ENCODE measurements around the gene MAPK9. TPM values are rescaled to one million over a fixed set of nuclear protein-coding genes. Genes with fewer than 3 reads are reported as not detected.

The MAPK9 gene
- polyA plus RNA-seq, 3 donors: 9.7 to 19.6 (median 16.2) TPM

DNA sequence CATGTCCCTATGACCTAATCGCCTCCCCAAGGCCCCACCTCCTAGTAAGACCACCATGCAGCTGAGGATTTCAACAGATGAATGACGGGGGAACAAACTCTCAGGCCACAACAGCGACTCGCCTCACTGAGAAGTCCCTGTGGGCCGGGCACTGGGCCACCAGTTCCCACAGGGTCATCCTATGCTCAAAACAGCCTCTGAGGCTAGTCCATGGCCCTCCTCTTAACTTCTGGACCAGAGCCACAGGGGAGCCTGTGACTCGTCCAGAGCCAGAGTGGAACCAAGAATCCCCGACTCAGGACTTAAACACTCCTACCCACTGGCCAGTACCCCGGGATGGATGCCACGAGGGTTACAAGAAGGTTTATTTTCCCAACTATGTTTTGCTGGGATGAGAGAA is 49.0 kb upstream of the MAPK9 start:
- Histone ChIP-seq H3K79me2 (ENCODE audit: insufficient read depth, low read length) (no peaks in the 10 kb centered on the region), H4K20me1 (ENCODE audit: insufficient read depth, low read length) (no peaks in the 10 kb centered on the region), H3K9ac (ENCODE audit: insufficient read depth, low read length, poor library complexity, severe bottlenecking) (no peak overlapping the region), H3K36me3 (replicated peaks in 1 of 2; ENCODE audit: control insufficient read depth in 1 of 2, insufficient read depth in 2 of 2, low read length in 2 of 2) (no peaks in the 10 kb centered on the region), H3K4me2 (replicated peaks; ENCODE audit: extremely low read depth, low read length, poor library complexity, severe bottlenecking) (no peak overlapping the region), H3K9me3 (replicated peaks in 1 of 2; ENCODE audit: control insufficient read depth in 1 of 2, insufficient read depth in 1 of 2, low read length in 2 of 2) (no peaks in the 10 kb centered on the region), H3K27me3 (ENCODE audit: control insufficient read depth in 2 of 2, insufficient read depth in 2 of 2, low read length in 2 of 2) (peaks cover 0 to 9% of the 10 kb centered on the region in 2 donors), H3K4me1 (ENCODE audit: control insufficient read depth in 1 of 2, insufficient read depth in 2 of 2, low read length in 2 of 2) (peaks cover 5 to 7% of the 10 kb centered on the region in 2 donors), H2AFZ (ENCODE audit: insufficient read depth, low read depth, low read length, poor library complexity, severe bottlenecking) (no peak overlapping the region), H3K27ac (ENCODE audit: low read depth in 1 of 2, low read length in 2 of 2) (no peak overlapping the region), H3K4me3 (replicated peaks in 1 of 3; ENCODE audit: low read depth in 2 of 3, low read length in 3 of 3) (no peak overlapping the region)
- Mint-ChIP-seq H3K4me1 (peaks cover 9% of the 10 kb centered on the region), H3K27me3 (ENCODE audit: low read depth in 3 of 3) (peaks cover 10 to 34% (median 18%) of the 10 kb centered on the region in 3 donors), H3K27ac (no peak overlapping the region), H3K9me3 (peaks cover 0 to 8% (median 0%) of the 10 kb centered on the region in 7 donors), H3K4me3 (no peak overlapping the region), H3K36me3 (no peaks in the 10 kb centered on the region)
- 88% methylated on average over 5 of the region's 9 CpGs for WGBS (ENCODE audit: insufficient coverage)
- TF ChIP-seq CTCF (IDR thresholded peaks at IDR 0.05): no peak
- intact Hi-C loops (cut with micrococcal nuclease): no loop called here
- no peak for DNase-seq

DNA sequence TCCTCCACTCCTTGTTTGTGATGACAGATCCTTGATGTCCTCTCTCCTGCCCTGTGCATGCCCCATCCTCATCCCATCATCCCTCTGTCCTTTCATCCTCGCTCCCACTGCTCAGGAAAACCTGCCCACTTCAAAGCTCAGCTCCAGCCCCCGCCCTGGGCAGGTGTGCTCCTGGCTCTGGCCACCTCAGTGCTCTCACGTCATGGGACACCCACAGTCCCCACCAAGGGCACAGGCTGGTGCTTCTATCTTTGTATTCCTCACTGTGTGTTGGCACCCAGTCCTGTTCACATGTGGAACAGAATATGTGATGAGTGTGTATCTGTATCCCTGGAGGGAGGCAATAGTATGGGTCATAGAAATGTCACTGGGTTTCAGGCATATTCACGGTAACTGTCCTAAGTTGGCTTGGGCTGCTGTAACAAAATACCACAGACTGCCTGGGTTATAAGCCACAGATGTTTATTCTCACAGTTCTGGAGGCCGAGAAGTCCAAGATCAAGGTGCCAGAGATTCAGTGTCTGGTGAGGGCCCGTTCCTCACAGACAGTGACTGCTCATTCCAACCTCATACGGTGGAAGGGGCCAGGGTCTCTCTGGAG is 47.8 kb upstream of the MAPK9 start:
- H3K79me2 ChIP-seq (ENCODE audit: insufficient read depth, low read length): no peaks in the 10 kb centered on the region
- 93% methylated on average over 4 of the region's 7 CpGs for WGBS (ENCODE audit: insufficient coverage)
- peaks cover 10 to 34% (median 19%) of the 10 kb centered on the region in 3 donors for H3K27me3 Mint-ChIP-seq (ENCODE audit: low read depth in 3 of 3)
- no peak overlapping the region for H2AFZ ChIP-seq (ENCODE audit: insufficient read depth, low read depth, low read length, poor library complexity, severe bottlenecking)
- peaks cover 0 to 9% of the 10 kb centered on the region in 2 donors for H3K27me3 ChIP-seq (ENCODE audit: control insufficient read depth in 2 of 2, insufficient read depth in 2 of 2, low read length in 2 of 2)
- H3K4me3 Mint-ChIP-seq: no peak overlapping the region
- no peak overlapping the region for H3K4me3 ChIP-seq (replicated peaks in 1 of 3; ENCODE audit: low read depth in 2 of 3, low read length in 3 of 3)
- H3K9me3 ChIP-seq (replicated peaks in 1 of 2; ENCODE audit: control insufficient read depth in 1 of 2, insufficient read depth in 1 of 2, low read length in 2 of 2): no peaks in the 10 kb centered on the region
- no peak for TF ChIP-seq CTCF (IDR thresholded peaks at IDR 0.05)
- H3K36me3 Mint-ChIP-seq: no peaks in the 10 kb centered on the region
- H3K9ac ChIP-seq (ENCODE audit: insufficient read depth, low read length, poor library complexity, severe bottlenecking): no peak overlapping the region
- peaks cover 0 to 8% (median 0%) of the 10 kb centered on the region in 7 donors for H3K9me3 Mint-ChIP-seq
- no peaks in the 10 kb centered on the region for H4K20me1 ChIP-seq (ENCODE audit: insufficient read depth, low read length)
- H3K27ac ChIP-seq (ENCODE audit: low read depth in 1 of 2, low read length in 2 of 2): no peak overlapping the region
- H3K4me2 ChIP-seq (replicated peaks; ENCODE audit: extremely low read depth, low read length, poor library complexity, severe bottlenecking): no peak overlapping the region
- H3K36me3 ChIP-seq (replicated peaks in 1 of 2; ENCODE audit: control insufficient read depth in 1 of 2, insufficient read depth in 2 of 2, low read length in 2 of 2): no peaks in the 10 kb centered on the region
- intact Hi-C loops (cut with micrococcal nuclease): no loop called here
- peaks cover 5 to 7% of the 10 kb centered on the region in 2 donors for H3K4me1 ChIP-seq (ENCODE audit: control insufficient read depth in 1 of 2, insufficient read depth in 2 of 2, low read length in 2 of 2)
- H3K27ac Mint-ChIP-seq: no peak overlapping the region
- no peak for DNase-seq
- H3K4me1 Mint-ChIP-seq: peaks cover 9% of the 10 kb centered on the region

All from CD14-positive monocyte (primary cell).